Uterus (tissue), 2 donors: ENCODE measurements around the gene CSPG4.

Experiments used
- CTCF ChIP-seq, 4 experiments: fragments of 200-600 bp in 2 of 4; fragments of 450-650 bp in 2 of 4; sonication (generic) in 2 of 4; IDR thresholded peaks; one replicate each; pipeline ENCODE4 v1.5.1; 2016 to 2019; ENCODE audit warnings: antibody characterized with exemption in 4 of 4, mild to moderate bottlenecking in 2 of 4, moderate library complexity in 1 of 4
- POLR2A ChIP-seq, 2 donors: fragments of 450-650 bp; IDR thresholded peaks; one replicate each; pipeline ENCODE4 v1.6.1; 2016; ENCODE audit warnings: antibody characterized with exemption in 2 of 2, mild to moderate bottlenecking in 1 of 2, moderate library complexity in 1 of 2

- no peak for TF ChIP-seq CTCF (IDR thresholded peaks at IDR 0.05)
- TF ChIP-seq POLR2A (IDR thresholded peaks at IDR 0.05): no peak
These were observed 10.7 kb upstream of the CSPG4 start for GRCh38 chr15:75723171-75723846.
